ENCODE measurements around the gene ABCA1.

The ABCA1 gene

GRCh38 chr9:104849023-104849422 lies 78.9 kb downstream of the ABCA1 start:
- in situ Hi-C loops (cut with MboI; ENCODE audit: low sequenced_read_pairs), result no loop called here

DNA sequence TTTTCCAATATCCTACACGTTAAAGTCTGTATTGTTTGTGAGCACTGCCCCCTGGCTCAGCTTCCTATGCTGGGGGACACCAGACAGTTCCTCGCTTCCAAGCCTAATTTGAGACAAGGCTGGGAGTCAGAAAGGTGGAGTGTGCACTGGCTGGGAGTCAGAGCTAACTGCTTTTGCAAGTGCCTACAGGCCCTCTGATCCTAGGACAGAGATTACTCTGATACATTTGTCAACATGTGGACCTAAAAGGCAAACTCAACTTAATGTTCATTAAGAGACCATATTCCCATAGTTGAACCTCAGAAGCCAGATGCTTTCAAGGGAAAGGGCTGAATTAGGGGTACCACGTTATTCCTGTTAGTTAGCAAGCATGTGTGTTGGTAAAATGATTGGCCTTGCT lies 83.2 kb downstream of the ABCA1 start:
- in situ Hi-C loops (cut with MboI; ENCODE audit: low sequenced_read_pairs), result no loop called here

DNA sequence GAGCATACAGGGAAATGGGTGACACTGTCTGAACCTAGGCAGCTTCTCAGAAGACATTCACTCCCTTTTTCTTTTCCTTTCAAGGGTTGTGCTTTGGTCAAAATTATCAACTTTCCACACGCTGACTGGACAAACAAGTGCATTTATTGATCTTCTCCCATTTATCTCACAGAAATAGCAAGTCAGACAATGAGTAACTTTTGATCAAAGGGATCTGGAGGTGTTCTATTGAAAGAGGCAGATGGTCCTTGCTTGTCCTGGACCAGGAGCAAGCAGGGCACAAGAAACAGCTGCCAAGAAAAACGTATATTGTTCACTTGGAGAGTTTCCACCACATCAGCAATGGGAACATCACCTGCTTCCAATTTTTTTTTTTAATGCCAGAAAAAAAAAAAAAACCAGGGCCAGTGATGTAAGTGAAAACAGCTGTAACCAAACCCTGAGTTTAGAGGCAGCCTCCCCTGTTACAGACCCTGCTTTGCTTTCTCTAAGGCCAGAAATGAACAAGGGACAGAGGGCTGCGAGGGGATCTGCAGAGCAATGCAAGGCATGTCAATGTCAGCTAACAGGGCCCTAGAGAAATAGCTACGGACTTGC lies 84.2 kb downstream of the ABCA1 start:
- in situ Hi-C loops (cut with MboI; ENCODE audit: low sequenced_read_pairs), result no loop called here

- in situ Hi-C loops (cut with MboI; ENCODE audit: low sequenced_read_pairs), result no loop called here
Observed at GRCh38 chr9:104842698-104843097, 85.3 kb downstream of the ABCA1 start.

DNA sequence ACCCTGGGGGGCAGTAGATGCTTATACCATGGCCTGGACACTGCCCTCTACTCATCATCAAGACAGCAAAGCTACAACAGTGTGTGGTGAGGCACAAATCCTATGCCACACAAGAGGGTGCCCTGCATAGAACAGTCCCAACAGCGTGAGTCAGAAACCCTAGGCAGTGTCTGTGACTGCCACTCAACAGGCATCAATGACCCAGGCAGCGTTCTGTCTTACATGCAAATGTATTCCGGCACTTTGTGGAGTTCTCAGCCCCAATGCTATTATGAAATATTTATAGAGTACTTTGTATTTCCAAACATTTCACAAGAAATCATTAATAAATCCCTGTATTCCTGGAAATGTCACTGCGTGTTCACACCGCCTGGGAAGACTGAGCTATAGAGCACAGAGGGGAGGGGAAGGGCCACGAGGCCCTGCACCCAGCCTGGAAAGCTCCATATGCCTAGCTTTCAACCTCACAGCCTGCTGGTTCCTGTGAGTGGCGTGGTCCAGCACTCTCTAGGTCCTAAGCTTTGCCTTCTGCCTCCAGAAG lies 86.3 kb downstream of the ABCA1 start:
- in situ Hi-C loops (cut with MboI; ENCODE audit: low sequenced_read_pairs), result no loop called here

DNA sequence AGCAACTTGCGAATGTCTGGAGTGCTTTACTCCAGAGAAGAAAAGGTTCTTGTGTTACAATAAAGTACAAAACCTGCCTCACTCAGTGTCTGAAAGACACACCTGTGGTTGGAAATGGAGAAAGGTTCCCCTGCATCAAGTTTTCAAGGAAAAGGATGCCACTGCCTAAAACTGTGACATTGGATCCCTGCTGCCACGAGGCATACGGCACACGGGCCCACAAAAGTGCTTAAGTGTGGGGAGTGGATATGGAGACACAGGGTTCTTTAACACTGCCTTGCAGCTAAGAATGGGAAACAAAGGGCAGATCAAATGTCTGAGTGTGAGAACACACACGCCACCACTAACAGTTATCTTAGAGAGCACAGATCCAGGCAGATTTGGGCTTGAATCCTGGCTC lies 89.0 kb downstream of the ABCA1 start:
- in situ Hi-C loops (cut with MboI; ENCODE audit: low sequenced_read_pairs), result no loop called here

- in situ Hi-C loops (cut with MboI; ENCODE audit: low sequenced_read_pairs), result no loop called here
Observed at GRCh38 chr9:104836767-104837166, 91.2 kb downstream of the ABCA1 start.

GRCh38 chr9:104836235-104836634 lies 91.7 kb downstream of the ABCA1 start:
- in situ Hi-C loops (cut with MboI; ENCODE audit: low sequenced_read_pairs), result no loop called here

DNA sequence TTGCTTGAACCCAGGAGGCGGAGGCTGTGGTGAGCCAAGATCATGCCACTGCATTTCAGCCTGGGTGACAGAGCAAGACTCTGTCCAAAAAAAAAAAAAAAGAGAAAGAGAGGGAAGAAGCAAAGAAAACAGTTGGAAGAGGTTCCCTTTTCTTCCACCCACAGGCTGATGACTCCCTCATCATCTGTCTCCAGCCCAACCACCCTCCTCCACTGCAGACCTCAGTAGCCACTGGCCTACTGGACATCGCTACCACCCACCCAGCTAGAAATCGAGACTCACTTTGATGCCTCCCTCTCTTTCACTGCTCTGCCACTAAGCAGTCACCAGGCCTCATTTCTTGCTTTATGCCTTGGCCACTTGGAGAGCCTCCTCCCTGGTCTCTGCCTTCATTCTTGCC lies 92.8 kb downstream of the ABCA1 start:
- in situ Hi-C loops (cut with MboI; ENCODE audit: low sequenced_read_pairs), result no loop called here

DNA sequence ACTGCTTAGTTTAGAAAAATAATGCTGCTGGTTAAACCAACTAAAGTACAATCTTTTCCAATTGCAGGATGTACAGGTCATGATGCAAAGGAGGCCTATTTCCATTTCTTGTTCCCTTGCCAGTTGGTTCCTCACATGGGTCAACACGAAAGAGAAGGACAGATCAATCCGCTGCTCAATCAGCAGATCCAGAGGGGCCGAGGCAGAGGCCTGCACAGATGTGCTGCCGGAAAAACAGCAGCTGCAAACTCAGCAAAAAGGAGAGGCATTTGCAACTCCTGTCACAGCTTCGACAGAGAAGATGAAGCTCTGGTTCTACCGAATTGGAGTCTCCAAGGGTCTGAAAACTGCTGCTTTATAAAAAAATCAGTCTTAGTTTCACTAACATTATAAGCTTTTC lies 94.3 kb downstream of the ABCA1 start:
- in situ Hi-C loops (cut with MboI; ENCODE audit: low sequenced_read_pairs), result no loop called here

GRCh38 chr9:104831681-104832080 lies 96.3 kb downstream of the ABCA1 start:
- in situ Hi-C loops (cut with MboI; ENCODE audit: low sequenced_read_pairs), result no loop called here

DNA sequence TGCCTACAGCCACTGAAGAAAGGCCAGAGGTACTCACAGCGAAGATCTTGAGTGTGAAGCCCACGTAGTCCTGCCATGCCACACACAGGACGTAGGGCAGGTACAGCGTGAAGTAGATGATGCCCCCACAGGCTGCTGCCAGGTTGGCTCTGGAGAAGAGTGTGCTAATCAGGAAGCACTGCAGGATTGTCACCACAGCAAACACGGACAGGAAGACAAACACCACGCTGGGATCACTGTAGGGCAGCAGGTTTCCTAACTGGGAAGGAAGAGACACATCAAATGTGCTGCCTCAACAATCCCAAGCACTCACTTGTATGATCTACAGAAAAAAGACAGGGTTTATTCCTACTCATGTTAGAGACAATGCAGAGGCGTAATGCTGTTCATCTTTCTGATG lies 101.0 kb downstream of the ABCA1 start:
- in situ Hi-C loops (cut with MboI; ENCODE audit: low sequenced_read_pairs), result no loop called here

GRCh38 chr9:104826079-104826775 lies 101.7 kb downstream of the ABCA1 start:
- in situ Hi-C loops (cut with MboI; ENCODE audit: low sequenced_read_pairs), result no loop called here

GRCh38 chr9:104820336-104820735 lies 107.6 kb downstream of the ABCA1 start:
- in situ Hi-C loops (cut with MboI; ENCODE audit: low sequenced_read_pairs), result no loop called here

DNA sequence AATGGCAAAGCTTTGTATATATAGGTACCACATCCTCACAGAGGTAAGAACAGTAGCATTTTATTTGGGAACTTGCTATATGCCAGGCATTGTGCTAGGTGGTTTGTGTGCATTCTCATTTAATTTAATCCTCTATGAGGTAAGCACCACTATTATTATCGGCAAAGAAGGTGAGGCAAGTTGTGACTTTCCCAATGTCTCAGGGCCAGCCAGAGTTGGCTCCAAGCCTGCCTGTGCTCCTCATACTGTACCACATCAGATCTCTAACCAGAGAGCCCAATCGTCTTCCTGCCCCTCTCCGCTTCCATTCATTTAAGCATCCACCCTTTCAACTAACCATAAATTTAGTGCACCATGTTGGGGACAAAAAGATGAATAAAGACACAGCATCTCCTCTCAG lies 108.9 kb downstream of the ABCA1 start:
- in situ Hi-C loops (cut with MboI; ENCODE audit: low sequenced_read_pairs), result no loop called here

- in situ Hi-C loops (cut with MboI; ENCODE audit: low sequenced_read_pairs), result no loop called here
Observed at GRCh38 chr9:104817437-104817836, 110.5 kb downstream of the ABCA1 start.

- in situ Hi-C loops (cut with MboI; ENCODE audit: low sequenced_read_pairs), result no loop called here
Observed at GRCh38 chr9:104815851-104816565, 111.9 kb downstream of the ABCA1 start.

GRCh38 chr9:104810421-104811339 lies 117.3 kb downstream of the ABCA1 start:
- in situ Hi-C loops (cut with MboI; ENCODE audit: low sequenced_read_pairs), result no loop called here

DNA sequence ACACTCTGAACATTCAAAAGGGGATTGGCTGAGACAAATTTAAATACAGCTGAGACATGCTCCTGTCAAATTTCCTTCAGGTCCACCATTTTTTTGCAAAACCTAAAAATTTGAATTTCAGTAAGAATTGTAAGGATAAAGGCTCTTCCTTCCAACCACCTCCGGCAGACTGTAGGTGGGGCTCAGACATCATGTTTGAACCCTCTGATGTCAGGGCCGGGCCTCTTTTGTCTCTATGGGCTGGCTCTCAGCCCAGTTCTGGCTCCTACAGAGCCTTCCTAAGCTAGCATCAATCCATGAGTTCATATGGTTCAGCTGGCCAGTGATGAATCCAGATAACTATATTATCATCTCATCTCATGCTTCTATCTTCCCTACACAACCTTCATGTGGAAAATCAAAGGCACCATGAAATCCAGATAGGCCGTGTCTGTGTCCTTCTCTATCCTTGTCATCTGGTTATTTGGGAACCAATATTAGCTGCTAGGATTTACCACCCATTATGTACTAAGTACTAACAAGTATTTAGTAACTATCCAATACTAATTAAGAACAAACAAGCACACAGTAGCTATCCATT lies 119.8 kb downstream of the ABCA1 start:
- in situ Hi-C loops (cut with MboI; ENCODE audit: low sequenced_read_pairs), result no loop called here

DNA sequence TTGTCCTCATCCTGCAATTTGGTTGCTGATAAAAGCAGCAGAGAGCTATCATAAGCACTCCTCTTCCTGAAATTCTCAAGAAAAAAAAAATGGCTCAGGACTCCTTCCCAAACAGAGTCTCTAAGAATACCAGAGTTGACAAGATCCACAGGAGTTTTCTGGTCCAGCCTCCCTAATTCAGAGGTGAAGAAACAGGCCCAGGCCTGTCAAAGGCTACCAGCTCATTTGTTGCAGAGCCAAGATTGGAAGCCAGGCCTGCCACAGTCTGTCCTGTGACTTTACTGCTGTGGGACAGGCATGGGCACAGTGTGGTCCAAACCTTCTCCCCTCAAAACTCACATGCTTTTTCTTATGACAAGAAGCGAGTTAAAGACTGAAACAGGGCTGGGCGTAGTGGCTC lies 122.5 kb downstream of the ABCA1 start:
- in situ Hi-C loops (cut with MboI; ENCODE audit: low sequenced_read_pairs), result no loop called here

DNA sequence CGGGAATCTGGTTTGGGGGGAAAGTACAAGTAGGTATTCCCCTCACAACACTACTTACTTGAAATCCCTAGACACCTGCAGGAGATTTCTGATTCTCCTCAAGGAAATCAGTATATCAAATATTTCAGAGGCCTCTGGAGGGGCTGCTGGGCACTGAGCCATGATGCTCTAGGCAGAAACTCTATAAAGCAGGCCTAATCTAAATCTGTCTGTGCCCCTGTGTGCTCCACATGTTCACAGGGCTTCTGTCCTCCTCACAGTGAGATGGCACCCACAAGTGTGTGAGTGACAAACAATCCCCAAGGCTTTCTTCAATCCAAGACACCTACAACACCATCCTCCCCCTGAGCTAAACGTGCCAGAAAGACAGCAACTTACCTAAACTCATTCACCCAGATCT lies 125.0 kb downstream of the ABCA1 start:
- in situ Hi-C loops (cut with MboI; ENCODE audit: low sequenced_read_pairs), result no loop called here
